Measurements from ENCODE around the gene BPIFB4. TPM values are rescaled to one million over a fixed set of nuclear protein-coding genes. Genes with fewer than 3 reads are reported as not detected.

BPIFB4 gene
- total RNA-seq, 3 donors from 2014 or later: not detected

- TF ChIP-seq POLR2A (IDR thresholded peaks at IDR 0.05): no peak
- TF ChIP-seq, protein P1, sequence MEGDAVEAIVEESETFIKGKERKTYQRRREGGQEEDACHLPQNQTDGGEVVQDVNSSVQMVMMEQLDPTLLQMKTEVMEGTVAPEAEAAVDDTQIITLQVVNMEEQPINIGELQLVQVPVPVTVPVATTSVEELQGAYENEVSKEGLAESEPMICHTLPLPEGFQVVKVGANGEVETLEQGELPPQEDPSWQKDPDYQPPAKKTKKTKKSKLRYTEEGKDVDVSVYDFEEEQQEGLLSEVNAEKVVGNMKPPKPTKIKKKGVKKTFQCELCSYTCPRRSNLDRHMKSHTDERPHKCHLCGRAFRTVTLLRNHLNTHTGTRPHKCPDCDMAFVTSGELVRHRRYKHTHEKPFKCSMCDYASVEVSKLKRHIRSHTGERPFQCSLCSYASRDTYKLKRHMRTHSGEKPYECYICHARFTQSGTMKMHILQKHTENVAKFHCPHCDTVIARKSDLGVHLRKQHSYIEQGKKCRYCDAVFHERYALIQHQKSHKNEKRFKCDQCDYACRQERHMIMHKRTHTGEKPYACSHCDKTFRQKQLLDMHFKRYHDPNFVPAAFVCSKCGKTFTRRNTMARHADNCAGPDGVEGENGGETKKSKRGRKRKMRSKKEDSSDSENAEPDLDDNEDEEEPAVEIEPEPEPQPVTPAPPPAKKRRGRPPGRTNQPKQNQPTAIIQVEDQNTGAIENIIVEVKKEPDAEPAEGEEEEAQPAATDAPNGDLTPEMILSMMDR (IDR thresholded peaks at IDR 0.05): no peak
- Histone ChIP-seq H3K9me3 (no peaks in the 10 kb centered on the region), H3K27me3 (peaks cover 0 to 3% of the 10 kb centered on the region in 2 donors), H3K4me1 (no peaks in the 10 kb centered on the region), H3K36me3 (no peaks in the 10 kb centered on the region), H3K27ac (no peak overlapping the region), H3K4me3 (no peak overlapping the region)
- no peak for DNase-seq (ENCODE audit: low spot score in 2 of 2)
- intact Hi-C loops (cut with DNase I; ENCODE audit: low total_unique reads): no loop called here
Measured at GRCh38 chr20:33160681-33161080, 81.2 kb downstream of the BPIFB4 start.

Other genes starting within 250 kb of the BPIFB4 start
- under 1 TPM in 1 of 3 donors, not detected in 2; 0.32 TPM for gene EFCAB8, start 220.7 kb upstream of the BPIFB4 start, total RNA-seq
- gene SUN5, start 75.2 kb upstream of the BPIFB4 start, total RNA-seq: not detected
- 1 to 10 TPM in 1 of 3 donors, under 1 TPM in 1, not detected in 1; 0.98 to 1.0 TPM for gene BPIFB2, start 71.9 kb upstream of the BPIFB4 start, total RNA-seq
- not detected for gene BPIFB6, start 48.0 kb upstream of the BPIFB4 start, total RNA-seq
- not detected for gene BPIFB3, start 25.7 kb upstream of the BPIFB4 start, total RNA-seq
- not detected for gene BPIFA2, start 88.5 kb downstream of the BPIFB4 start, total RNA-seq
- gene BPIFA3, start 137.7 kb downstream of the BPIFB4 start, total RNA-seq: not detected
- gene BPIFA1, start 156.4 kb downstream of the BPIFB4 start, total RNA-seq: not detected
- gene BPIFB1, start 203.6 kb downstream of the BPIFB4 start, total RNA-seq: 1 to 10 TPM in 1 of 3 donors, under 1 TPM in 1, not detected in 1; 0.66 to 1.0 TPM